Omental fat pad (tissue), 4 donors: ENCODE measurements around the gene ATF7IP. TPM values are rescaled to one million over a fixed set of nuclear protein-coding genes. Genes with fewer than 3 reads are reported as not detected.
"Not testable (repeated sequence)": the region's sequence is repeated elsewhere in the genome, so short reads cannot be mapped to it uniquely, and the experiment has no call there.

ENCODE experiments used
- ATAC-seq: fragments of 150-250 bp; one replicate; pipeline ENCODE4 v1.9.1; 2016; ENCODE audit warnings: mild to moderate bottlenecking, moderate library complexity; ENCODE audit not compliant: low FRiP score
- DNase-seq: peaks from one replicate; pipeline ENCODE4 v3.0.0-alpha.2; 2019; ENCODE audit warnings: low spot score
- CTCF ChIP-seq, 3 donors: fragments of 450-650 bp; IDR thresholded peaks; one replicate each; pipeline ENCODE4 v1.5.1; 2016 to 2017; ENCODE audit warnings: antibody characterized with exemption in 3 of 3, mild to moderate bottlenecking in 3 of 3, moderate library complexity in 2 of 3
- total RNA-seq, 4 donors: library from RNA; depleted of rRNA; stranded (reverse); fragments of >200 nt; gene quantifications; one replicate each; pipeline ENCODE4 v1.1.0, GENCODE V29; 2016

ATF7IP gene
- total RNA-seq, 4 donors from 2014 or later, result 23.9 to 70.0 (median 34.2) TPM

- ATAC-seq (no peak), DNase-seq (no peak)
- no peak for TF ChIP-seq CTCF (IDR thresholded peaks at IDR 0.05)
Observed at GRCh38 chr12:14394317-14395073, 29.0 kb downstream of the ATF7IP start.

DNA sequence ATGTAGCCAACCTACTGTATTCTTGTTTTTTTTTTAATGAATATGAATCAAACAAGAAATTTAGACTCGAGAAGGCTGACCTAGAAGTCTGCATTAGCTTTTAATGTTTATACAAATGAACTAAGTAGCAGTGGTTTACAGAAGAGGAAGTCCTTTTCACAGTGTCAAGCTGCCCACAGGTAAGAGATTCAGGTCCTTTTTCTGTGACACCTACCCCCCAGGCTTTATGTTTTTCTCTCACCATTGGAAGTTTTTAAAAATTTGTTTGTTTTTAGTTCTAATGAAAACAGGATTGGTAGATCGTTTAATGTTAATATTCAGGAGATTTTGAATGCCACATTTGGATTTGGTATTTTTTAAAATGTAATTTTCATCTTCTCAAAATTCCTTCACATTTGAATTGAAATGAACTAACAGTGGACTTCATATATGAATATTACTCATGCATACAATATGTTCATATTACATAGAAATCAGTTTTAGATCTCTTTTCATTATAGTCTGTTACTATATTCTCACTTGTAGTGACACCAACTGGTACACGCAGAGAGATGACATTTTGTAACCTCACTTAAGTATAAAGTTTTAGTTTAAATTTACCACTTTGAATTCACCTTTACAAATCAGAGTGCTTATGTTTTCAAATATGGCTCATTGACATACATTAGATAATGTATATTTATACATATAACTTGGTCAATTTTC lies 29.7 kb downstream of the ATF7IP start:
- no peak for ATAC-seq
- DNase-seq, result no peak
- no peak for TF ChIP-seq CTCF (IDR thresholded peaks at IDR 0.05)

- no peak for TF ChIP-seq CTCF (IDR thresholded peaks at IDR 0.05)
- no peak for DNase-seq
- no peak for ATAC-seq
Observed at GRCh38 chr12:14396071-14396470, 30.6 kb downstream of the ATF7IP start.

DNA sequence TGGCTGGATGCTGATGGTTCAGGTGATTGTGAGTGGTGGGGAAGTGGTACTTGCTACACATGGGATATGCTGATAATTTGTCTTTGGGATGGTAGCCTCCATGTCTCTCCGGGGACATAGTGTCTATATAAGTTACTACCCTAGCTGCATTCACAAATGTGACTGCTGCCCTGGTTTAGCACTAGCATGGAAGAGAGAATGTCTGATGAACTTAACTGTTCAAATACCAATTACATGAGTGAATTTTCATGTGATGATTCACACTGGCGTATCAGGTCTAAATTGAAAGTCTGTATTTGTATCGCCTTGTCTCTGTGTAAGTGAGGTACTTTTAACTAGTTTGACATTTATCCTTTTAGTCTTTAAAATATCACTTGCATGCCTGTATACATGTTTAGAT lies 34.4 kb downstream of the ATF7IP start:
- DNase-seq (no peak), ATAC-seq (no peak)
- TF ChIP-seq CTCF (IDR thresholded peaks at IDR 0.05), result no peak

DNA sequence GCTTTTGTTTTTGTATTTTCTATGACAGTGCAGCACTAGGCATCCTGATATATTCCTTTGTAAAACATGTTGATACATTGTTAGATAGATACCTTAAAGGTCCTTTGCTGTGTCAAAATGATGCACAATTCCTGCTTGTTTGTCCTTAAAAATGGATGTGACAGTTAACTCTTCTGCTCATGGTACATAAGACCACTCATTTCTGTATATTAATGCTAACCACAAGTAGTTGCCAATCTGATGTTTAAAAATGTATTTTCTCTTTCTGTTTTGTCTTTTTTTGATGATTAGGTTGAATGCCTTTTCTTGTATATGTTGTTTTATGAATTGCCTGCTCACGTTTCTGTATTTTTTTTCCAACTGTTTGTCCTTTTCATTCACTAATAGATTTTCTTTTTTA lies 35.1 kb downstream of the ATF7IP start:
- TF ChIP-seq CTCF (IDR thresholded peaks at IDR 0.05), result no peak
- no peak for DNase-seq
- ATAC-seq, result no peak

- not testable (repeated sequence) for DNase-seq, ATAC-seq
Observed at GRCh38 chr12:14401267-14401666, 35.8 kb downstream of the ATF7IP start.

GRCh38 chr12:14402697-14403096 lies 37.2 kb downstream of the ATF7IP start:
- ATAC-seq (no peak), DNase-seq (no peak)
- no peak for TF ChIP-seq CTCF (IDR thresholded peaks at IDR 0.05)
